H9 (cell line): ENCODE results near the gene KRT40. TPM values are rescaled to one million over a fixed set of nuclear protein-coding genes. Genes with fewer than 3 reads are reported as not detected.

Source experiments
- DNase-seq: peaks from one replicate; pipeline ENCODE4 v3.0.0-alpha.2; 2017
- H2AFZ ChIP-seq: one replicate; pipeline ENCODE4 v1.6.1; 2013; ENCODE audit warnings: mild to moderate bottlenecking, low read length, control low read depth, moderate library complexity
- H2AK5ac ChIP-seq: 2 replicates; pipeline ENCODE4 v1.6.1; 2013; ENCODE audit warnings: low read length, control low read depth, mixed read lengths; ENCODE audit not compliant: insufficient read length
- H2BK120ac ChIP-seq: one replicate; pipeline ENCODE4 v1.6.1; 2013; ENCODE audit warnings: low read depth, mild to moderate bottlenecking, low read length, control low read depth, inconsistent platforms; ENCODE audit not compliant: poor library complexity, severe bottlenecking
- H2BK12ac ChIP-seq: 2 replicates; pipeline ENCODE4 v1.6.1; 2013; ENCODE audit warnings: low read length, control low read depth, mixed read lengths, low read depth; ENCODE audit not compliant: insufficient read length
- H2BK15ac ChIP-seq: 2 replicates; pipeline ENCODE4 v1.6.1; 2013; ENCODE audit warnings: low read depth, low read length, control low read depth
- H2BK20ac ChIP-seq: one replicate; pipeline ENCODE4 v1.6.1; 2013; ENCODE audit warnings: low read depth, mild to moderate bottlenecking, low read length, control low read depth, inconsistent platforms; ENCODE audit not compliant: poor library complexity, severe bottlenecking
- H2BK5ac ChIP-seq: 2 replicates; pipeline ENCODE4 v1.6.1; 2013; ENCODE audit warnings: low read length, control low read depth, mixed read lengths; ENCODE audit not compliant: insufficient read length
- H3K14ac ChIP-seq: 2 replicates; pipeline ENCODE4 v1.6.1; 2013; ENCODE audit warnings: low read length, control low read depth; ENCODE audit not compliant: insufficient read depth
- H3K18ac ChIP-seq: 2 replicates; pipeline ENCODE4 v1.6.1; 2013; ENCODE audit warnings: low read depth, mild to moderate bottlenecking, mixed read lengths, low read length, control low read depth; ENCODE audit not compliant: insufficient read length
- H3K23ac ChIP-seq: 2 replicates; pipeline ENCODE4 v1.6.1; 2013; ENCODE audit warnings: low read length, control low read depth, mixed read lengths, low read depth; ENCODE audit not compliant: insufficient read length
- H3K23me2 ChIP-seq: 2 replicates; pipeline ENCODE4 v1.6.1; 2013; ENCODE audit warnings: low read depth, mild to moderate bottlenecking, mixed read lengths, low read length, control low read depth; ENCODE audit not compliant: insufficient read length, poor library complexity, severe bottlenecking
- H3K27ac ChIP-seq: 2 replicates; pipeline ENCODE4 v1.5.1; 2013; ENCODE audit warnings: low read length, control low read depth, mixed read lengths, low read depth; ENCODE audit not compliant: insufficient read length
- H3K27me3 ChIP-seq: 2 replicates; pipeline ENCODE4 v1.6.1; 2013; ENCODE audit warnings: low read length, control low read depth, inconsistent platforms; ENCODE audit not compliant: insufficient read depth
- H3K4ac ChIP-seq: 2 replicates; pipeline ENCODE4 v1.6.1; 2013; ENCODE audit warnings: low read depth, mild to moderate bottlenecking, control low read depth, inconsistent platforms, low read length, moderate library complexity
- H3K4me1 ChIP-seq: 2 replicates; pipeline ENCODE4 v1.6.1; 2013; ENCODE audit warnings: low read length, control low read depth, inconsistent platforms; ENCODE audit not compliant: insufficient read depth
- H3K4me2 ChIP-seq: 2 replicates; pipeline ENCODE4 v1.6.1; 2013; ENCODE audit warnings: low read length, control low read depth, mixed read lengths; ENCODE audit not compliant: insufficient read length, insufficient read depth
- H3K56ac ChIP-seq: 2 replicates; pipeline ENCODE4 v1.6.1; 2013; ENCODE audit warnings: low read depth, mild to moderate bottlenecking, mixed read lengths, low read length, control low read depth; ENCODE audit not compliant: insufficient read length
- H3K79me1 ChIP-seq: 2 replicates; pipeline ENCODE4 v1.6.1; 2013; ENCODE audit warnings: low read depth, mild to moderate bottlenecking, moderate library complexity, low read length, control low read depth, inconsistent platforms; ENCODE audit not compliant: insufficient read depth, poor library complexity, severe bottlenecking
- H3K79me2 ChIP-seq: 2 replicates; pipeline ENCODE4 v1.6.1; 2013; ENCODE audit warnings: low read length, control low read depth, inconsistent platforms; ENCODE audit not compliant: insufficient read depth
- H3K9ac ChIP-seq: 2 replicates; pipeline ENCODE4 v1.6.1; 2013; ENCODE audit warnings: low read length, control low read depth, mixed read lengths; ENCODE audit not compliant: insufficient read length; ENCODE audit errors: extremely low read depth
- H3K9me3 ChIP-seq: one replicate; pipeline ENCODE4 v1.6.1; 2013; ENCODE audit warnings: low read depth, low read length, inconsistent platforms; ENCODE audit not compliant: control insufficient read depth
- H3T11ph ChIP-seq: one replicate; pipeline ENCODE4 v1.6.1; 2013; ENCODE audit warnings: mild to moderate bottlenecking, low read length, control low read depth, inconsistent platforms
- H4K20me1 ChIP-seq: one replicate; pipeline ENCODE4 v1.6.1; 2013; ENCODE audit not compliant: control insufficient read depth, insufficient read length, insufficient read depth
- H4K5ac ChIP-seq: 2 replicates; pipeline ENCODE4 v1.6.1; 2013; ENCODE audit warnings: low read depth, mild to moderate bottlenecking, mixed read lengths, low read length, control low read depth; ENCODE audit not compliant: insufficient read length
- H4K8ac ChIP-seq: replicated peaks from 2 replicates; pipeline ENCODE4 v1.6.1; 2013; ENCODE audit warnings: low read length, control low read depth, mixed read lengths, low read depth; ENCODE audit not compliant: insufficient read length
- H4K91ac ChIP-seq: 2 replicates; pipeline ENCODE4 v1.6.1; 2013; ENCODE audit warnings: low read depth, mild to moderate bottlenecking, moderate library complexity, mixed read lengths, low read length, control low read depth; ENCODE audit not compliant: insufficient read length
- H3K27ac Mint-ChIP-seq, 3 experiments: 2 replicates in 2 of 3; 3 replicates in 1 of 3; pipeline ENCODE4 v1.8.0; 2020 to 2021; ENCODE audit warnings: mixed read lengths in 3 of 3, mild to moderate bottlenecking in 1 of 3, moderate library complexity in 1 of 3
- H3K27me3 Mint-ChIP-seq: 2 replicates; pipeline ENCODE4 v1.8.0; 2021; ENCODE audit warnings: low read depth, mild to moderate bottlenecking, moderate library complexity, mixed read lengths
- H3K36me3 Mint-ChIP-seq, 3 experiments: 2 replicates in 2 of 3; 3 replicates in 1 of 3; pipeline ENCODE4 v1.8.0; 2020 to 2021; ENCODE audit warnings: low read depth in 3 of 3, mixed read lengths in 3 of 3; ENCODE audit not compliant: insufficient read depth in 1 of 3
- H3K4me1 Mint-ChIP-seq, 2 experiments: 2 replicates each; pipeline ENCODE4 v1.8.0; 2020; ENCODE audit warnings: mixed read lengths in 2 of 2
- H3K4me3 Mint-ChIP-seq, 2 experiments: 2 replicates in 1 of 2; 3 replicates in 1 of 2; pipeline ENCODE4 v1.8.0; 2020 to 2021; ENCODE audit warnings: mild to moderate bottlenecking in 2 of 2, mixed read lengths in 2 of 2, moderate library complexity in 1 of 2
- H3K9me3 Mint-ChIP-seq, 2 experiments: 2 replicates in 1 of 2; 3 replicates in 1 of 2; pipeline ENCODE4 v1.8.0; 2020; ENCODE audit warnings: mild to moderate bottlenecking in 2 of 2, mixed read lengths in 2 of 2, moderate library complexity in 1 of 2
- WGBS: extraction: QIAGEN DNeasy Blood & Tissue Kit; methylation state at CpG from one replicate; pipeline ENCODE4 v1.1.7; 2013; ENCODE audit warnings: missing lambda C conversion rate, low lambda C conversion rate, mixed read lengths; ENCODE audit not compliant: insufficient read length; ENCODE audit errors: extremely low coverage; 5-methylcytosine and 5-hydroxymethylcytosine counted together
- total RNA-seq: library from RNA; stranded (reverse); gene quantifications from 2 replicates; pipeline ENCODE4 v1.2.1, GENCODE V29; 2021
- TF ChIP-seq, protein P1 (sequence below): fragments of 200-600 bp; sonication (generic); conservative IDR thresholded peaks from 3 replicates; pipeline ENCODE4 v1.8.0; 2021; ENCODE audit warnings: antibody characterized with exemption, mild to moderate bottlenecking

KRT40 gene
- total RNA-seq, 1 experiment from 2014 or later, result not detected

DNA sequence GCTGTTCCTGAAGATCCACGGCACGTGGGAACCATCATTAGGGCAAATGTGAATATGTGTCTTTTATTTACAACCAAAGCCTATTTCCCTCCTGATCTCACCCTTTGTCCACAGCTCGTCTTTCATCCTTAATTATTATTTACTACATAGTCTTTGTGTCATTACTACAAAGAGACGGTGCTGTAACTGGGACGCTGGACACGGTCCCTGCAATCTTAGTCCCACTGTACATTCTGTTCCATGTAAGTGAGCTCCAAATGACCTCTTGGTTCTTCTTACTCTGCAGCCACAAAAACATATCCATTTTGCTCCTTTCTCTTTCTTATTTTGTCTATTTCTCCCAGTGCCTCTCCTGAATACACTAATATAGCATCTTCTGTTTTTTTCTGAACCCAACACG lies 34.0 kb downstream of the KRT40 start:
- Histone ChIP-seq H2BK20ac (no peak overlapping the region), H3K56ac (no peak overlapping the region), H2BK15ac (no peak overlapping the region), H3K79me2 (no peaks in the 10 kb centered on the region), H3K4ac (no peak overlapping the region), H3K79me1 (no peaks in the 10 kb centered on the region), H2BK12ac (no peak overlapping the region), H3T11ph (no peak overlapping the region), H3K14ac (no peak overlapping the region), H3K27me3 (no peaks in the 10 kb centered on the region), H4K91ac (no peak overlapping the region), H2AFZ (no peak overlapping the region), H3K4me2 (no peak overlapping the region), H3K18ac (no peak overlapping the region), H3K23me2 (no peaks in the 10 kb centered on the region), H3K27ac (no peak overlapping the region), H3K9ac (no peak overlapping the region), H3K9me3 (no peaks in the 10 kb centered on the region), H4K20me1 (no peaks in the 10 kb centered on the region), H4K8ac (no peak overlapping the region), H4K5ac (no peak overlapping the region), H2BK5ac (no peak overlapping the region), H2BK120ac (no peak overlapping the region), H3K23ac (no peak overlapping the region), H2AK5ac (no peak overlapping the region), H3K4me1 (no peaks in the 10 kb centered on the region)
- Mint-ChIP-seq H3K9me3 (no peaks in the 10 kb centered on the region), H3K4me1 (peaks cover 0 to 11% of the 10 kb centered on the region in 2 experiments; a peak in 3 of 4 replicates), H3K27me3 (no peaks in the 10 kb centered on the region; the same call in 1 of the 2 replicates), H3K36me3 (no peaks in the 10 kb centered on the region), H3K4me3 (no peak overlapping the region), H3K27ac (0 out of 7 replicates have a peak overlapping the region, but pooled peaks of 1 of the 3 experiments have one; percentile 59)
- TF ChIP-seq, protein P1, sequence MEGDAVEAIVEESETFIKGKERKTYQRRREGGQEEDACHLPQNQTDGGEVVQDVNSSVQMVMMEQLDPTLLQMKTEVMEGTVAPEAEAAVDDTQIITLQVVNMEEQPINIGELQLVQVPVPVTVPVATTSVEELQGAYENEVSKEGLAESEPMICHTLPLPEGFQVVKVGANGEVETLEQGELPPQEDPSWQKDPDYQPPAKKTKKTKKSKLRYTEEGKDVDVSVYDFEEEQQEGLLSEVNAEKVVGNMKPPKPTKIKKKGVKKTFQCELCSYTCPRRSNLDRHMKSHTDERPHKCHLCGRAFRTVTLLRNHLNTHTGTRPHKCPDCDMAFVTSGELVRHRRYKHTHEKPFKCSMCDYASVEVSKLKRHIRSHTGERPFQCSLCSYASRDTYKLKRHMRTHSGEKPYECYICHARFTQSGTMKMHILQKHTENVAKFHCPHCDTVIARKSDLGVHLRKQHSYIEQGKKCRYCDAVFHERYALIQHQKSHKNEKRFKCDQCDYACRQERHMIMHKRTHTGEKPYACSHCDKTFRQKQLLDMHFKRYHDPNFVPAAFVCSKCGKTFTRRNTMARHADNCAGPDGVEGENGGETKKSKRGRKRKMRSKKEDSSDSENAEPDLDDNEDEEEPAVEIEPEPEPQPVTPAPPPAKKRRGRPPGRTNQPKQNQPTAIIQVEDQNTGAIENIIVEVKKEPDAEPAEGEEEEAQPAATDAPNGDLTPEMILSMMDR, result no peak
- DNase-seq, result no peak
- WGBS, result no CpG with 5 or more reads among the region's 7 CpGs
